HCT116 (cell line): ENCODE measurements around the gene FADS1. TPM values are rescaled to one million over a fixed set of nuclear protein-coding genes. Genes with fewer than 3 reads are reported as not detected.

Experiments
- ATAC-seq: fragments of 200-7000 bp; cut with Tn5 transposase; 2 replicates; pipeline ENCODE4 v1.9.1; 2020; ENCODE audit warnings: mild to moderate bottlenecking, moderate library complexity
- BruUV-seq: library from RNA; stranded (reverse); fragments of 400-500 nt; replicated peaks from 2 replicates; lab custom pipeline; 2021; lab: Mats Ljungman, UMichigan
- CTCF ChIA-PET: fragments of 300-600 bp; sonication (Branson Sonifier 250); formaldehyde crosslinking; loops from one replicate; lab custom pipeline; 2021; ENCODE audit warnings: antibody characterized with exemption; lab: Charles Lee
- POLR2A ChIA-PET: fragments of 300-600, 350-600 bp; sonication (Branson Sonifier 250); formaldehyde crosslinking; loops from one replicate; lab custom pipeline; 2021; ENCODE audit warnings: antibody characterized with exemption; lab: Charles Lee
- RAD21 ChIA-PET, 2 experiments: fragments of 300-600 bp; sonication (Branson Sonifier 250); formaldehyde crosslinking; loops; one replicate each; lab custom pipeline; 2023; ENCODE audit warnings: low total read pairs in 2 of 2; ENCODE audit not compliant: uncharacterized antibody in 2 of 2, unreplicated experiment in 2 of 2, low non-redundant PET in 1 of 2; lab: Charles Lee
- DNase-seq: peaks from one replicate; pipeline ENCODE4 v3.0.0-alpha.2; 2010; ENCODE audit warnings: low read depth, low spot score
- H2AFZ ChIP-seq: fragments of 200-600 bp; shearing (Covaris generic), sonication (generic); 2 replicates; pipeline ENCODE4 v1.6.1; 2017; ENCODE audit warnings: low read depth, mixed run types, mixed read lengths, antibody characterized with exemption, low read length; ENCODE audit not compliant: poor library complexity, severe bottlenecking
- H3K27ac ChIP-seq: 2 replicates; pipeline ENCODE4 v1.5.1; 2012; ENCODE audit warnings: low read depth, low read length
- H3K27me3 ChIP-seq: fragments of 200-600 bp; sonication (generic); 2 replicates; pipeline ENCODE4 v1.6.1; 2016; ENCODE audit warnings: mixed run types, low read length, mixed read lengths; ENCODE audit not compliant: insufficient read depth
- H3K36me3 ChIP-seq, 2 experiments: fragments of 200-500 bp in 1 of 2; fragments of 200-600 bp in 1 of 2; sonication (Bioruptor generic) in 1 of 2; sonication (generic) in 1 of 2; 2 replicates each; pipeline versions ENCODE4 v1.5.1 to v1.6.1; 2014 to 2016; ENCODE audit warnings: low read length in 2 of 2, inconsistent platforms in 1 of 2, mixed read lengths in 1 of 2, mixed run types in 1 of 2; ENCODE audit not compliant: insufficient read depth in 2 of 2, control insufficient read depth in 1 of 2
- H3K4me1 ChIP-seq, 2 experiments: fragments of 200-600 bp in 1 of 2; sonication (generic) in 1 of 2; 2 replicates each; pipeline versions ENCODE4 v1.5.1 to v1.6.1; 2012 to 2017; ENCODE audit warnings: low read length in 2 of 2, inconsistent platforms in 1 of 2, mild to moderate bottlenecking in 1 of 2, mixed read lengths in 1 of 2, mixed run types in 1 of 2, moderate library complexity in 1 of 2; ENCODE audit not compliant: insufficient read depth in 2 of 2, control insufficient read depth in 1 of 2
- H3K4me2 ChIP-seq: fragments of 200-600 bp; sonication (generic); 2 replicates; pipeline ENCODE4 v1.6.1; 2017; ENCODE audit warnings: mixed run types, low read length, mixed read lengths
- H3K4me3 ChIP-seq, 2 experiments: fragments of 200-600 bp in 1 of 2; sonication (generic) in 1 of 2; replicated peaks in 1 of 2; 2 replicates each; pipeline ENCODE4 v1.5.1; 2011 to 2016; ENCODE audit warnings: low read length in 2 of 2, control low read depth in 1 of 2, low read depth in 1 of 2, mild to moderate bottlenecking in 1 of 2, mixed read lengths in 1 of 2, mixed run types in 1 of 2
- H3K79me2 ChIP-seq: fragments of 200-600 bp; sonication (generic); 2 replicates; pipeline ENCODE4 v1.6.1; 2017; ENCODE audit warnings: mild to moderate bottlenecking, mixed run types, low read length, moderate library complexity, mixed read lengths; ENCODE audit not compliant: insufficient read depth
- H3K9ac ChIP-seq: fragments of 200-600 bp; sonication (generic); 2 replicates; pipeline ENCODE4 v1.6.1; 2016; ENCODE audit warnings: low read length, mixed read lengths
- H3K9me2 ChIP-seq: fragments of 200-600 bp; sonication (generic), shearing (Covaris generic); 2 replicates; pipeline ENCODE4 v1.6.1; 2017; ENCODE audit warnings: mixed run types, mild to moderate bottlenecking, moderate library complexity; ENCODE audit not compliant: insufficient read depth
- H3K9me3 ChIP-seq, 2 experiments: fragments of 200-500 bp in 1 of 2; fragments of 200-600 bp in 1 of 2; sonication (Bioruptor generic) in 1 of 2; sonication (generic) in 1 of 2; 2 replicates each; pipeline ENCODE4 v1.6.1; 2014 to 2017; ENCODE audit warnings: low read length in 2 of 2, mixed read lengths in 2 of 2, inconsistent platforms in 1 of 2, low read depth in 1 of 2, mild to moderate bottlenecking in 1 of 2, mixed run types in 1 of 2, moderate library complexity in 1 of 2; ENCODE audit not compliant: control insufficient read depth in 1 of 2, insufficient read depth in 1 of 2
- H4K20me1 ChIP-seq: fragments of 200-600 bp; sonication (generic), shearing (Covaris generic); 2 replicates; pipeline ENCODE4 v1.6.1; 2017; ENCODE audit warnings: mixed run types, mild to moderate bottlenecking, moderate library complexity; ENCODE audit not compliant: insufficient read depth
- CBX3 ChIP-seq: IDR thresholded peaks from 2 replicates; pipeline ENCODE4 v1.6.1; 2012; ENCODE audit warnings: low read depth
- EZH2 ChIP-seq: fragments of 200-600 bp; sonication (generic); IDR thresholded peaks from 2 replicates; pipeline ENCODE4 v1.6.1; 2017; ENCODE audit warnings: antibody characterized with exemption, mixed run types
- POLR2A ChIP-seq: IDR thresholded peaks from 2 replicates; pipeline ENCODE4 v1.7.0; 2011; ENCODE audit warnings: borderline replicate concordance; ENCODE audit not compliant: insufficient read depth, insufficient read length; ENCODE audit errors: extremely low read depth
- POLR2AphosphoS5 ChIP-seq: IDR thresholded peaks from 2 replicates; pipeline ENCODE4 v1.6.1; 2011; ENCODE audit warnings: mild to moderate bottlenecking, low read depth, low read length, moderate library complexity
- REST ChIP-seq: IDR thresholded peaks from 2 replicates; pipeline ENCODE4 v1.6.1; 2012; ENCODE audit warnings: low read depth
- ZNF274 ChIP-seq: fragments of 200-500 bp; sonication (Bioruptor generic); IDR thresholded peaks from 2 replicates; pipeline ENCODE4 v1.6.1; 2014; ENCODE audit warnings: mild to moderate bottlenecking, low read depth, low read length, inconsistent platforms
- intact Hi-C: fragments of 100-400 bp; cut with micrococcal nuclease; formaldehyde crosslinking; loops from 2 replicates; pipeline ENCODE4 v1.10.0; 2022
- total RNA-seq: library from RNA; stranded (reverse); gene quantifications from one replicate; pipeline ENCODE4 v1.2.1, GENCODE V29; 2021; ENCODE audit not compliant: unreplicated experiment

FADS1 gene
- total RNA-seq, 1 experiment from 2014 or later, result 56.6 TPM

GRCh38 chr11:61814247-61814957 is 2.4 kb downstream of the FADS1 start:
- no peaks in the 10 kb centered on the region for H4K20me1 ChIP-seq
- peak; percentile 67 for DNase-seq
- H2AFZ ChIP-seq, result no peak overlapping the region
- peak overlapping the region; percentile 80 for H3K4me2 ChIP-seq
- H3K79me2 ChIP-seq, result peaks cover 9% of the 10 kb centered on the region
- POLR2A ChIA-PET, result interaction anchor here (0.6 to 3.5 kb wide), 20 partner anchors 9 to 1027 kb away, joined by 3 to 33 read pairs (median 6); partner anchors contain the start of genes FEN1, FTH1, STX5 and TMEM258
- H3K9me3 ChIP-seq, result no peaks in the 10 kb centered on the region
- ATAC-seq, result peak; percentile 29
- H3K9me2 ChIP-seq, result no peaks in the 10 kb centered on the region
- peak overlapping the region; percentile 96 for H3K27ac ChIP-seq
- H3K36me3 ChIP-seq, result peaks cover 2 to 9% of the 10 kb centered on the region in 2 experiments; a peak in 2 of 4 replicates
- H3K9ac ChIP-seq, result peak overlapping the region; percentile 98
- H3K4me1 ChIP-seq, result peaks cover 13 to 38% of the 10 kb centered on the region in 2 experiments
- no peaks in the 10 kb centered on the region for H3K27me3 ChIP-seq
- peak overlapping the region; percentile 85 to 89 for H3K4me3 ChIP-seq
- BruUV-seq, result TSS peak; percentile 57
- TF ChIP-seq CBX3 (no peak), POLR2A (peak; percentile 78), POLR2AphosphoS5 (peak; percentile 83), ZNF274 (no peak), EZH2 (no peak), REST (no peak)
- intact Hi-C loops, result no loop called here
- RAD21 ChIA-PET, result interaction anchor here (0.6 to 1.4 kb wide), 2 partner anchors 294 to 307 kb away, joined by 3 to 6 read pairs; no protein-coding TSS in a partner anchor
- CTCF ChIA-PET, result interaction anchor here (0.8 to 4.0 kb wide), 14 partner anchors 10 to 358 kb away, joined by 3 to 32 read pairs (median 4); no protein-coding TSS in a partner anchor
